Endothelial cell (in vitro differentiated cells): ENCODE results near the gene NOD2. TPM values are rescaled to one million over a fixed set of nuclear protein-coding genes. Genes with fewer than 3 reads are reported as not detected.

Source experiments
- DNase-seq: peaks from one replicate; pipeline ENCODE4 v3.0.0; 2021; ENCODE audit warnings: low spot score
- H3K27ac Mint-ChIP-seq: one replicate; pipeline ENCODE4 v1.8.0; 2021; ENCODE audit warnings: mixed read lengths, inconsistent platforms; ENCODE audit not compliant: unreplicated experiment
- H3K27me3 Mint-ChIP-seq: one replicate; pipeline ENCODE4 v1.8.0; 2021; ENCODE audit warnings: mild to moderate bottlenecking, moderate library complexity, mixed read lengths, inconsistent platforms; ENCODE audit not compliant: unreplicated experiment
- H3K36me3 Mint-ChIP-seq: one replicate; pipeline ENCODE4 v1.8.0; 2021; ENCODE audit warnings: mild to moderate bottlenecking, low read depth, mixed read lengths, inconsistent platforms; ENCODE audit not compliant: unreplicated experiment
- H3K4me1 Mint-ChIP-seq: one replicate; pipeline ENCODE4 v1.8.0; 2021; ENCODE audit warnings: mild to moderate bottlenecking, mixed read lengths, inconsistent platforms; ENCODE audit not compliant: unreplicated experiment
- H3K4me3 Mint-ChIP-seq: one replicate; pipeline ENCODE4 v1.8.0; 2021; ENCODE audit warnings: mild to moderate bottlenecking, mixed read lengths, inconsistent platforms; ENCODE audit not compliant: unreplicated experiment
- H3K9me3 Mint-ChIP-seq: one replicate; pipeline ENCODE4 v1.8.0; 2021; ENCODE audit warnings: mixed read lengths, inconsistent platforms; ENCODE audit not compliant: unreplicated experiment
- total RNA-seq: library from RNA; stranded (reverse); fragmentation: NEBNext Ultra II Directional; extraction: Animal tissue kit (Norgen Biotek cat#: 25700); gene quantifications from one replicate; pipeline ENCODE4 v1.2.1, GENCODE V29; 2021; ENCODE audit not compliant: unreplicated experiment
- TF ChIP-seq, protein P1 (sequence below): fragments of 200-600 bp; sonication (generic); IDR thresholded peaks from one replicate; pipeline ENCODE4 v1.5.0; 2021; ENCODE audit warnings: antibody characterized with exemption; ENCODE audit not compliant: unreplicated experiment

Gene NOD2
- total RNA-seq, 1 donor from 2014 or later: 0.51 TPM

DNA sequence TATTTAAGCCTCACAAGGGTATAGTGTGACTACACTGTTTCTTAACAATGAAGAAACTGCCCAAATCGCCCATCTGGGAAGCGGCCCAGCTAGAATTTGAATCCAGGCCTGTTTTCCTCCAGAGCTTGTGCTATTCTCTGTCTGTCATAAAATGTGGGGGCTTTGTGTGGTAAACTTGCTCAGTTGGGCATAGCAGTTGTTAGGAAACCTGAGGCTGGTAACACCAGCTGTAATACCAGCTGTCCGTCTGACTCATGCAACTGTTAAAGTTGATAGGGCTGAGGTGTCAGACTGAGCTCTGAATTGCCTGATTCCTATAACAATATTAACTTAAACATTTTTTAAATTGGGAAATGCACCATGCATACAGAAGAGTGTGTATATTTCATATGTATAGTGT, 9.3 kb downstream of the NOD2 start:
- Mint-ChIP-seq H3K36me3 (peaks cover 5% of the 10 kb centered on the region), H3K4me3 (no peak overlapping the region), H3K27me3 (peaks cover 8% of the 10 kb centered on the region)

DNA sequence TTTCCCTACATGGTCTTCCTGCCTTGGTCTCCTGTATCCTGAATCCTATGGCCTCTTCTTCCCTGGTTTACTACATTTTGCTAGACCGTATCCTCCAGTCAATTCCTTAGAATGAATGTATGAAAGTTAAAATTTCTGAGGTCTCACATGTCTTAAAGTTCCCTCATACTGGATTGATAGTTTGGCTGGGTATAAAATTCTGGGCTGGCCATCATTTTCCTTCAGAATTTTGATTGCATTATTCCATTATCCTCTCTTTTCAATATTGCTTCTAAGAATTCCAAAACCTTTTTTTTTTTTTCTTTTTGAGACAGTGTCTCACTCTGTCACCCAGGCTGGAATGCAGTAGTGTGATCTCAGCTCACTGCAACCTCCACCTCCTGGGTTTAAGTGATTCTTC, 10.8 kb downstream of the NOD2 start:
- Mint-ChIP-seq H3K4me1 (peaks cover 19% of the 10 kb centered on the region), H3K36me3 (peaks cover 9% of the 10 kb centered on the region), H3K27me3 (peaks cover 8% of the 10 kb centered on the region), H3K4me3 (no peak overlapping the region), H3K27ac (no peak overlapping the region), H3K9me3 (peaks cover 7% of the 10 kb centered on the region)
- TF ChIP-seq, protein P1, sequence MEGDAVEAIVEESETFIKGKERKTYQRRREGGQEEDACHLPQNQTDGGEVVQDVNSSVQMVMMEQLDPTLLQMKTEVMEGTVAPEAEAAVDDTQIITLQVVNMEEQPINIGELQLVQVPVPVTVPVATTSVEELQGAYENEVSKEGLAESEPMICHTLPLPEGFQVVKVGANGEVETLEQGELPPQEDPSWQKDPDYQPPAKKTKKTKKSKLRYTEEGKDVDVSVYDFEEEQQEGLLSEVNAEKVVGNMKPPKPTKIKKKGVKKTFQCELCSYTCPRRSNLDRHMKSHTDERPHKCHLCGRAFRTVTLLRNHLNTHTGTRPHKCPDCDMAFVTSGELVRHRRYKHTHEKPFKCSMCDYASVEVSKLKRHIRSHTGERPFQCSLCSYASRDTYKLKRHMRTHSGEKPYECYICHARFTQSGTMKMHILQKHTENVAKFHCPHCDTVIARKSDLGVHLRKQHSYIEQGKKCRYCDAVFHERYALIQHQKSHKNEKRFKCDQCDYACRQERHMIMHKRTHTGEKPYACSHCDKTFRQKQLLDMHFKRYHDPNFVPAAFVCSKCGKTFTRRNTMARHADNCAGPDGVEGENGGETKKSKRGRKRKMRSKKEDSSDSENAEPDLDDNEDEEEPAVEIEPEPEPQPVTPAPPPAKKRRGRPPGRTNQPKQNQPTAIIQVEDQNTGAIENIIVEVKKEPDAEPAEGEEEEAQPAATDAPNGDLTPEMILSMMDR: no peak
- DNase-seq: no peak

More for the DNA sequence above, 9.3 kb downstream of the NOD2 start:
- DNase-seq: no peak
- no peak overlapping the region for H3K27ac Mint-ChIP-seq
- peaks cover 7% of the 10 kb centered on the region for H3K9me3 Mint-ChIP-seq
- TF ChIP-seq, protein P1: no peak
- peaks cover 13% of the 10 kb centered on the region for H3K4me1 Mint-ChIP-seq

DNA sequence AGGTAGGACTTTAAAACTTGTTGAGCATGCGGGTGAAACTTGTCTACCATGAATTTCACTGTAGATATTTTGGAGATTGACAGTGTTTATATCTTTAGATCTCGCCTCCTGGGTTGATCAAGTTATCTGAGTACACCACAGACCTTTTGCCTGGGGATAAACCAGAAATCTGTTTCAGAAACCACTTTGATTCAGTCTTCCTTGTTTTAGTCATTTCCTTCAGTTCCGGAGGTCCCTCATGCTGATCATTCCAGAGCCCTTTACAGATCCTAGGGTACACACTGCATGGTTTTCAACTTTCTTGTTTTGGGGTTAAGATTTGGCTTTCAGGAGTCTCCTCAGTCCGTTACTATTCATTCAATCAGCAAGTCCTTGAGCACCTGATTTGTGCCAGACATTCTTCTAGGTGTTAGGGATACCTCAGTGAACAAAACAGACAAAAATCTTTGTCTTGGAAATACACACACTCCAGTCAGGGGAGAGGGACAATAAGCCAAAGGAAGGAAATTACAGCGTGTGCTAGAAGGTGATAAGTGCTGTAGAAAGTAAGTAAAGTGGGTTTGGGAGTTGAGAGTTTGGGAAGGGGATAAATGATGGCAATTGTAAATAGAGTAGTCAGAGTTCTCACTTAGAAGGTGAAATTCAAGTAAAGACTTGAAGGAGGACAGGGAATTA, 12.2 kb downstream of the NOD2 start:
- H3K27ac Mint-ChIP-seq: peak overlapping the region; percentile 88
- TF ChIP-seq, protein P1: no peak
- H3K27me3 Mint-ChIP-seq: peaks cover 8% of the 10 kb centered on the region
- peak overlapping the region; percentile 32 for H3K4me3 Mint-ChIP-seq
- peaks cover 9% of the 10 kb centered on the region for H3K36me3 Mint-ChIP-seq
- H3K9me3 Mint-ChIP-seq: peaks cover 7% of the 10 kb centered on the region
- no peak for DNase-seq
- H3K4me1 Mint-ChIP-seq: peaks cover 28% of the 10 kb centered on the region

DNA sequence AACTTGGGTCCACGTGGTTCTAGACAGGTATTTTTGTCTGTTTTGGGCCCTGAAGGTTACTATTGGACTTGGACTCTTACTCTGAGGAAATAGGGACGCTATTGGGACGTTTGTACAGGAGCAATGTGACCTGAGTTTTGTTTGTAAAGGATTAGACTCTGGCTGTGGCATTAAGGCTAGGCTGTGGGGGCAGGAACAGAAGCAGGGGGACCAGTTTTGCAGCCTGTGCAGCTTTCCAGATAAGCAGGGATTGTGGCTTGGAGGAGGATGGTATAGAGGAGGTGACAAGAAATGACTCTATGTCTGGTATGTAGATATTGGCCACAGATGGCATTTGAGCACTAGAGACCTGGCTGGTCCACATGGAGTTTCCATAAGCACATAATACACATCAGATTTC, 12.8 kb downstream of the NOD2 start:
- TF ChIP-seq, protein P1: no peak
- no peak overlapping the region for H3K4me3 Mint-ChIP-seq
- peak overlapping the region; percentile 88 for H3K27ac Mint-ChIP-seq
- H3K9me3 Mint-ChIP-seq: peaks cover 7% of the 10 kb centered on the region
- no peak for DNase-seq
- H3K4me1 Mint-ChIP-seq: peaks cover 28% of the 10 kb centered on the region
- peaks cover 9% of the 10 kb centered on the region for H3K36me3 Mint-ChIP-seq
- peaks cover 8% of the 10 kb centered on the region for H3K27me3 Mint-ChIP-seq

DNA sequence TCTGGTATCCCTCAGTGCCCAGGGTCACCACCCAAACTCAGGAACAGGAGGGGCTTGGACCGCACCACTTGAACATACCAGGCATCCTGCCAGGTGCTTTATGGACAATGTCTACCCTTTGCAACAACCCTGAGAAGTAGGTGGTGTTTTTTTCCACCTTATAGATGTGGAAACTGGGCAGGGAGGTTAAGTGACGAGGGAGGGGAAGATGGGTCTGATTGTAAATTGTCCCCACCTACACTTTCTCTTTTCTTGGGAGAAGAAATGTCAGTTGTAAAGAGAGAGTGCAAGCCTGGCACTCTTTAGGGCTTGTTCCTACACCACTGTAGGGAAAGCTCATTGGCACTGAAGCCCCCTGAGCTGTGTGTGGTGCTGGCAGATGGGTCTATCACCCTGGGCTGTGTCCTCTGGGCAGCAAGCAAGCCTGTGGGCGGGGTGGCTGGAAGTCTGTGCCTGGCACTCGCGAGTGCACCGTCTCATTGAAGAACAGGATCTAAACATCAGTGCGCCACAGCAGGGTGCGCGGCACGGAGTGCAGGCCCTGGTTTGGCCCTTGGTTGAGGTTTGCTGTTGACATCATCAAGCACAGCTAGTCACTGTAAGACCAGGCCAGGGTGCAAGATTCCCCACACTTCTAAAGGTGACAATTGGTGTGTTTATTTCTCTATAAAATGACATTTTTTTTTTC, 15.1 kb downstream of the NOD2 start:
- H3K36me3 Mint-ChIP-seq: peaks cover 13% of the 10 kb centered on the region
- no peak overlapping the region for H3K4me3 Mint-ChIP-seq
- H3K27ac Mint-ChIP-seq: peak overlapping the region; percentile 27
- DNase-seq: no peak
- H3K9me3 Mint-ChIP-seq: peaks cover 7% of the 10 kb centered on the region
- H3K27me3 Mint-ChIP-seq: peaks cover 10% of the 10 kb centered on the region
- peaks cover 30% of the 10 kb centered on the region for H3K4me1 Mint-ChIP-seq
- TF ChIP-seq, protein P1: no peak
